DND-41 (cell line): ENCODE measurements around the gene DBX2.

ENCODE experiments used
- ATAC-seq: fragments of 200-7000 bp; cut with Tn5 transposase; 3 replicates; pipeline ENCODE4 v1.9.1; 2021; ENCODE audit warnings: low read depth; ENCODE audit not compliant: insufficient read depth
- DNase-seq: peaks from one replicate; pipeline ENCODE4 v3.0.0-alpha.2; 2020
- H2AFZ ChIP-seq: 2 replicates; pipeline ENCODE4 v1.6.0; 2012; ENCODE audit warnings: low read depth, low read length
- H3K27ac ChIP-seq: 2 replicates; pipeline ENCODE4 v1.5.1; 2012; ENCODE audit warnings: low read length, inconsistent platforms
- H3K27me3 ChIP-seq: fragments of 200-600 bp; sonication (generic); 2 replicates; pipeline ENCODE4 v1.6.0; 2012; ENCODE audit warnings: low read length, mild to moderate bottlenecking, inconsistent platforms; ENCODE audit not compliant: insufficient read depth, poor library complexity
- H3K36me3 ChIP-seq: 2 replicates; pipeline ENCODE4 v1.5.1; 2012; ENCODE audit warnings: low read length, inconsistent platforms; ENCODE audit not compliant: insufficient read depth
- H3K4me1 ChIP-seq: 2 replicates; pipeline ENCODE4 v1.5.1; 2012; ENCODE audit warnings: mild to moderate bottlenecking, low read length; ENCODE audit not compliant: insufficient read depth
- H3K4me2 ChIP-seq: 2 replicates; pipeline ENCODE4 v1.6.0; 2012; ENCODE audit warnings: mild to moderate bottlenecking, moderate library complexity, low read length, inconsistent platforms; ENCODE audit not compliant: insufficient read depth
- H3K4me3 ChIP-seq, 2 experiments: fragments of 200-600 bp in 1 of 2; shearing (Covaris generic) in 1 of 2; 2 replicates each; pipeline ENCODE4 v1.5.1; 2012 to 2016; ENCODE audit warnings: inconsistent platforms in 2 of 2, low read length in 2 of 2, mild to moderate bottlenecking in 2 of 2, low read depth in 1 of 2, moderate library complexity in 1 of 2
- H3K79me2 ChIP-seq: 2 replicates; pipeline ENCODE4 v1.6.0; 2012; ENCODE audit warnings: low read length, inconsistent platforms; ENCODE audit not compliant: insufficient read depth
- H3K9ac ChIP-seq: 2 replicates; pipeline ENCODE4 v1.6.0; 2012; ENCODE audit warnings: low read depth, mild to moderate bottlenecking, inconsistent platforms, low read length, moderate library complexity
- H3K9me3 ChIP-seq: 2 replicates; pipeline ENCODE4 v1.5.1; 2012; ENCODE audit warnings: low read length, moderate library complexity, mild to moderate bottlenecking, inconsistent platforms; ENCODE audit not compliant: insufficient read depth, severe bottlenecking
- H4K20me1 ChIP-seq: 2 replicates; pipeline ENCODE4 v1.6.0; 2012; ENCODE audit warnings: low read length; ENCODE audit not compliant: insufficient read depth
- CTCF ChIP-seq: IDR thresholded peaks from 2 replicates; pipeline ENCODE4 v1.5.1; 2012; ENCODE audit warnings: borderline replicate concordance, low read length, moderate library complexity, mild to moderate bottlenecking; ENCODE audit not compliant: poor library complexity, severe bottlenecking; ENCODE audit errors: extremely low read depth
- EZH2 ChIP-seq: IDR thresholded peaks from 3 replicates; pipeline ENCODE4 v1.6.1; 2012; ENCODE audit warnings: borderline replicate concordance, low read depth, mild to moderate bottlenecking, moderate library complexity, low read length, inconsistent platforms; ENCODE audit not compliant: severe bottlenecking

DBX2 gene

GRCh38 chr12:45014396-45014795 is 36.5 kb downstream of the DBX2 start:
- no peak overlapping the region for H2AFZ ChIP-seq
- H3K9ac ChIP-seq: no peak overlapping the region
- H3K9me3 ChIP-seq: no peaks in the 10 kb centered on the region
- no peak for ATAC-seq
- TF ChIP-seq EZH2 (no peak), CTCF (no peak)
- no peaks in the 10 kb centered on the region for H3K36me3 ChIP-seq
- no peaks in the 10 kb centered on the region for H3K4me1 ChIP-seq
- no peaks in the 10 kb centered on the region for H4K20me1 ChIP-seq
- H3K27me3 ChIP-seq: no peaks in the 10 kb centered on the region
- no peaks in the 10 kb centered on the region for H3K79me2 ChIP-seq
- H3K4me2 ChIP-seq: no peak overlapping the region
- DNase-seq: no peak
- no peak overlapping the region for H3K4me3 ChIP-seq
- H3K27ac ChIP-seq: no peak overlapping the region

GRCh38 chr12:45012749-45013148 is 38.1 kb downstream of the DBX2 start:
- H3K4me2 ChIP-seq: no peak overlapping the region
- no peak for DNase-seq
- H3K4me3 ChIP-seq: no peak overlapping the region
- H3K36me3 ChIP-seq: no peaks in the 10 kb centered on the region
- no peaks in the 10 kb centered on the region for H3K79me2 ChIP-seq
- H3K4me1 ChIP-seq: no peaks in the 10 kb centered on the region
- no peak for TF ChIP-seq EZH2
- no peak for TF ChIP-seq CTCF
- no peaks in the 10 kb centered on the region for H4K20me1 ChIP-seq
- no peaks in the 10 kb centered on the region for H3K9me3 ChIP-seq
- H3K9ac ChIP-seq: no peak overlapping the region
- no peaks in the 10 kb centered on the region for H3K27me3 ChIP-seq
- H2AFZ ChIP-seq: no peak overlapping the region
- H3K27ac ChIP-seq: no peak overlapping the region
- ATAC-seq: no peak

GRCh38 chr12:45010059-45010458 is 40.8 kb downstream of the DBX2 start:
- Histone ChIP-seq H3K27me3 (no peaks in the 10 kb centered on the region), H3K79me2 (no peaks in the 10 kb centered on the region), H3K4me3 (no peak overlapping the region), H3K4me2 (no peak overlapping the region), H3K36me3 (no peaks in the 10 kb centered on the region), H2AFZ (no peak overlapping the region), H4K20me1 (no peaks in the 10 kb centered on the region), H3K9me3 (no peaks in the 10 kb centered on the region), H3K9ac (no peak overlapping the region), H3K4me1 (no peaks in the 10 kb centered on the region), H3K27ac (no peak overlapping the region)
- no peak for DNase-seq
- TF ChIP-seq CTCF: no peak
- no peak for TF ChIP-seq EZH2
- no peak for ATAC-seq

- H2AFZ ChIP-seq: no peak overlapping the region
- DNase-seq: no peak
Measured at GRCh38 chr12:45008211-45008610, 42.7 kb downstream of the DBX2 start.

More at GRCh38 chr12:45008211-45008610, 42.7 kb downstream of the DBX2 start:
- H3K4me3 ChIP-seq: no peak overlapping the region
- H4K20me1 ChIP-seq: no peaks in the 10 kb centered on the region
- H3K4me2 ChIP-seq: no peak overlapping the region
- H3K9ac ChIP-seq: no peak overlapping the region
- no peak overlapping the region for H3K27ac ChIP-seq
- H3K4me1 ChIP-seq: no peaks in the 10 kb centered on the region
- ATAC-seq: no peak
- H3K9me3 ChIP-seq: no peaks in the 10 kb centered on the region
- H3K79me2 ChIP-seq: no peaks in the 10 kb centered on the region
- H3K27me3 ChIP-seq: no peaks in the 10 kb centered on the region
- no peak for TF ChIP-seq CTCF
- no peak for TF ChIP-seq EZH2
- no peaks in the 10 kb centered on the region for H3K36me3 ChIP-seq
